Measurements from ENCODE around the gene RPS21.

- no peak for TF ChIP-seq CTCF (IDR thresholded peaks at IDR 0.05)
- TF ChIP-seq POLR2A (IDR thresholded peaks at IDR 0.05) = no peak
These were observed 8.7 kb downstream of the RPS21 start for GRCh38 chr20:62395311-62396242.

All from adrenal gland (tissue), 5 donors.